Measurements from ENCODE around the gene GIPC3. TPM values are rescaled to one million over a fixed set of nuclear protein-coding genes. Genes with fewer than 3 reads are reported as not detected.
A peak's percentile ranks its signal among the peaks of the same experiment; 100 is the strongest.

The GIPC3 gene
- total and polyA plus RNA-seq, 9 donors: 0.11 to 3.3 (median 0.35) TPM

GRCh38 chr19:3634496-3635045 is 49.3 kb downstream of the GIPC3 start:
- Histone ChIP-seq H3K9me3 (no peaks in the 10 kb centered on the region), H3K27ac (peak overlapping the region in 1 of 2 donors; percentile 96), H3K36me3 (no peaks in the 10 kb centered on the region), H3K4me1 (ENCODE audit: insufficient read depth) (peaks cover 19% of the 10 kb centered on the region), H3K27me3 (no peaks in the 10 kb centered on the region), H3K4me3 (no peak overlapping the region)
- DNase-seq: no peak
- WGBS, 3 donors: 90 to 94% (median 92%) methylated on average over 18 to 19 of the region's 19 CpGs
- intact Hi-C loops (cut with DNase I): no loop called here
- TF ChIP-seq CTCF (IDR thresholded peaks at IDR 0.05) (no peak), POLR2A (IDR thresholded peaks at IDR 0.05) (no peak), EP300 (IDR thresholded peaks at IDR 0.05) (no peak)

- H3K27ac ChIP-seq: no peak overlapping the region
- intact Hi-C loops (cut with DNase I): no loop called here
- H3K36me3 ChIP-seq: no peaks in the 10 kb centered on the region
- WGBS, 3 donors: 83 to 87% (median 86%) methylated on average over 17 to 20 of the region's 20 CpGs
- H3K9me3 ChIP-seq: no peaks in the 10 kb centered on the region
- no peaks in the 10 kb centered on the region for H3K27me3 ChIP-seq
- no peak overlapping the region for H3K4me3 ChIP-seq
- TF ChIP-seq POLR2A (IDR thresholded peaks at IDR 0.05) (no peak), CTCF (IDR thresholded peaks at IDR 0.05) (no peak), EP300 (IDR thresholded peaks at IDR 0.05) (no peak)
- H3K4me1 ChIP-seq (ENCODE audit: insufficient read depth): peaks cover 15% of the 10 kb centered on the region
- no peak for DNase-seq
Measured at GRCh38 chr19:3636506-3636905, 51.2 kb downstream of the GIPC3 start.

GRCh38 chr19:3636962-3637361 is 51.7 kb downstream of the GIPC3 start:
- Histone ChIP-seq H3K9me3 (no peaks in the 10 kb centered on the region), H3K27me3 (no peaks in the 10 kb centered on the region), H3K4me1 (ENCODE audit: insufficient read depth) (peaks cover 12% of the 10 kb centered on the region), H3K27ac (no peak overlapping the region), H3K36me3 (no peaks in the 10 kb centered on the region), H3K4me3 (no peak overlapping the region)
- intact Hi-C loops (cut with DNase I): no loop called here
- DNase-seq: no peak
- 90 to 91% (median 90%) methylated on average over 18 to 20 of the region's 20 CpGs for WGBS, 3 donors
- no peak for TF ChIP-seq EP300 (IDR thresholded peaks at IDR 0.05)
- no peak for TF ChIP-seq CTCF (IDR thresholded peaks at IDR 0.05)
- TF ChIP-seq POLR2A (IDR thresholded peaks at IDR 0.05): no peak

- peaks cover 6% of the 10 kb centered on the region for H3K4me1 ChIP-seq (ENCODE audit: insufficient read depth)
- 84 to 88% (median 85%) methylated on average over 21 to 23 of the region's 23 CpGs for WGBS, 3 donors
- no peaks in the 10 kb centered on the region for H3K36me3 ChIP-seq
- no peak for DNase-seq
- TF ChIP-seq CTCF (IDR thresholded peaks at IDR 0.05): no peak
- no peaks in the 10 kb centered on the region for H3K27me3 ChIP-seq
- H3K27ac ChIP-seq: no peak overlapping the region
- no peak overlapping the region for H3K4me3 ChIP-seq
- intact Hi-C loops (cut with DNase I): no loop called here
- H3K9me3 ChIP-seq: no peaks in the 10 kb centered on the region
Measured at GRCh38 chr19:3637621-3638020, 52.3 kb downstream of the GIPC3 start.

Measured in ovary (tissue), 9 donors.